Measurements from ENCODE around the gene ADORA1.

Gene ADORA1

DNA sequence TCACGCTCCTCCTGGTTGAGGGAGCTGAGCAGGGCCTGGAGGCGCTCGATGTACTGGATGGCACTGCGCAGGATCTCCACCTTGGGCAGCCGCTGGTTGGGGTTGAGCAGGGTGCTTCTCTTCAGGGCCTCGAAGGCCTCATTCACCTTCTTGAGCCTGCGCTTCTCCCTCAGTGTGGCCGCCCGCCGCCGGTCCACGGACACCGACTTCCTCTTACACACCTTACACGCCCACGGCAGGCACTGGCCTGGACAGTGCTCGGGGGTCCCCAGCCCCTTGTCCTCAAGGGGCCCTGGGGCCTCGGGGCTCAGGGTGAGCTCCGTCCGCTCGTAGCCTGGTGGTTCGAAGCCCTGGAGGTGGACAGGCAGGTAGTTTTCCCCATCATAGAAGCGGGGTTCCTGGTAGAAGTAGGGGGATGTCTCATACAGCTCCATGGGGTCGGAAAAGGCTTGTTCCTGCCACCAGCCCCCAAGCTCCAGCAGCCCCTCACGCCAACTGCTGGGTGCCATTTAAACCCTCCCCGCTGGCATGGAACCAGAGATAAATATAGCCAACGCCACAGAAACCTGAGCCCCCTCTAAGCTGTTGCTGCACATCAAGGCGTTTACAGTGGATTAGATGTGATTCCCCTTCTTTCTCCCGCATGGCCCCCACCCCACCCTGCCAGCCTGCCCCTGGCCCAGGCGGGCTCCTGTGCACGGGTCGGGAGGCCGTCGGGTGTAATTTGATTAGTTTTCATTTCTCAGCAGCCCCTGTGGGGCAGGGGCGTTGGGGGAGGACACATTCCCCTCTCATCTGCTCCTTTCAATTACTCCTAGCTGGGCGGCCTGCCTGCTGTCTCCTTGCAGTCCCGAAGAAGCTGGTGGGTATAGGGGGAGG lies 41.8 kb upstream of the ADORA1 start, which contains the start of gene MYOG:
Gene MYOG (minus strand): TSS at position 485 of the 879 bp plus-strand sequence. CDS start 51 bp downstream, at position 434.
- Histone ChIP-seq H3K27ac (ENCODE audit: low read depth, low read length) (no peak within 1 kb of the TSS), H3K9ac (ENCODE audit: low read depth, low read length) (no peak within 1 kb of the TSS), H3K36me3 (ENCODE audit: insufficient read depth, low read length) (no peaks in the 10 kb centered on the region), H3K4me1 (ENCODE audit: insufficient read depth, low read length) (peaks cover 23% of the 10 kb centered on the region), H3K4me3 (ENCODE audit: low read length) (no peak within 1 kb of the TSS), H3K9me3 (ENCODE audit: insufficient read depth, low read depth, low read length) (no peaks in the 10 kb centered on the region), H3K27me3 (ENCODE audit: insufficient read depth, low read length) (no peaks in the 10 kb centered on the region)
- 95% methylated on average over 33 of the region's 36 CpGs for WGBS

DNA sequence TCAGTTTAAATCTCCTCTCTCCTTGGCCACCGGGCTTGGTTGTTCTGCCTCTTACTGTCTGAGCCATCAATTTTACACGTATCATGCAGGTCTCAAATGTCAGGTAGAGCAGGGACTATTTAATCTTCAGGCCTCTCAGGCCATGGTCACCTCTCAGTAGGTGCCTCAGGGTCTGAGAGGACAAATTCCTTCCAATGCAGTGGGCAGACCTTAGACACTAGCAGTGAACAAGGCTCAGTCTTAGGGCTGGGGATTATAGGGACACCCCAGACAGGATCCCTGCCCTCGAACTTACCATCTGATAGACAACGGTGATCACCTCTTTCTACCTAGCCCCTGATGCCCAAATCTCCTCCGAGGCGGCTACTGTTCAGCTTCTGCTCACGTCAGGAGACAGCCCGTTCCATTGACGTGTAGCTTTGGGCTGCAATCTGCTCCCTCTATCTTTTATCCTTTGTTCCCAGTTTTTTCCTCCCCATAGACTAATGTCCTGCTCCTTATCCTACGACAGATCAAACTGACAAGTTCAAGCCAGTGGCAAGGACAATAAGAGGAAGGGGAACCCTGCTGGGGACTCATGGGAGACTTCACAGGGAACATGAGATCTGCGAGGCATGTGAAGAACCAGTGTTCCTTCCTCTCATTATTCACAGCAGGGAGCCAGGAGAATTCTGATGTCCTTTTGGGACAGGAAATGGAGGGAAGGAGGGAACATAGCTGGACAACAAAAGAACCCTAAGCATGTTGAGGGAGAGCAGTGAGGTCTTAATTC lies 40.3 kb upstream of the ADORA1 start:
- WGBS: 87% methylated on average over 11 of the region's 11 CpGs
- Histone ChIP-seq H3K36me3 (ENCODE audit: insufficient read depth, low read length) (no peaks in the 10 kb centered on the region), H3K27ac (ENCODE audit: low read depth, low read length) (no peak overlapping the region), H3K4me1 (ENCODE audit: insufficient read depth, low read length) (peaks cover 11% of the 10 kb centered on the region), H3K9me3 (ENCODE audit: insufficient read depth, low read depth, low read length) (no peaks in the 10 kb centered on the region), H3K27me3 (ENCODE audit: insufficient read depth, low read length) (no peaks in the 10 kb centered on the region), H3K9ac (ENCODE audit: low read depth, low read length) (no peak overlapping the region), H3K4me3 (ENCODE audit: low read length) (no peak overlapping the region)

DNA sequence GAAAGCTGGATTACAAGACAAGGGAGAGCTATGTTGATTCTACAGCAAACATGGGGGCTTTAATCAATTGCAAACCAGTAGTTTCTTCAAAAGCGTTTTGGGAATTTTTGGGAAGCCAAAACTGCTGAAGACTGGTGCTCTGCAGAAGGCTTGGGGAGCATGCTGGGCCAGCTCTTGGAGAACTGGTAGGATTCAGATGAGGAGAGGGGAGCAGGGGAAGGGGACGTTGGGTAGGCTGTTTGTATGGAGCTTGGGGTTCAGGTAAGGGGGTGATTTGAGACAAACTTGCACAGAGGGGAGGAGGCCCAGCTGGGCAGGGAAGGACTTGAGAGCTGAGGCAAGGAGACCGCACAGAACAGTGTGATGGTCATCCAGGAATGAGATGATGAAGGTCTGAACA lies 39.1 kb upstream of the ADORA1 start:
- 91% methylated on average over 3 of the region's 3 CpGs for WGBS
- Histone ChIP-seq H3K27me3 (ENCODE audit: insufficient read depth, low read length) (no peaks in the 10 kb centered on the region), H3K9me3 (ENCODE audit: insufficient read depth, low read depth, low read length) (no peaks in the 10 kb centered on the region)

DNA sequence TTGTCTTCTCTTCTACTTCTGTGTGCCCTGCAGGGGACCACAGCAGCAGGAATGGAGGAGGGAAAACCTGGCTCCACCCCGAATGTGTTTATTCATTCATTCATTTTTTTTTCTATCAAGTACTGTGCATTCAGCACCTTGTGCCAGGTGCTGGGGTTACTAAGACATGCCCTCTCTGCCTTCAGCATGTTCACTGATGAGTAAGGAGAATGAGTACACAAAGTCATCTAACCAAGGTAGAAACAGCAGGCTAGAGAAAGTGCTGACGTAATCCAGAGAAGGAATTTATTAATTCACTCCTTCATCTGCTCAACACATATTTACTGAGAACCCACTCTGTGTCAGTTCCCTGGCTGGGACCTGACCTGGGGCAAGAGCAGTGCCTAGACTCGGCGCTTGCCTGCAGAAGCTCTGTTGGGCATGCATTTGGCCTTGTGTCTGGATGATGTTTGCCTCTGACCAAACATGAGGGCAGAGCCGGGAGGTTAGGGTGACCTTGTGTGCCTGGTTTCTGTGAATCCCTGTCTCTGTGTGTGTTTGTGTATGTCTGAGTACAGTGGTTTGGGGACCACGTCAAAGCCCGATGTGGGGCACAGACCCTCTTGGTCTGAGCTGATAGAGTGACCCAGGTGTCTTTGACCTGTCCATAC lies 38.4 kb upstream of the ADORA1 start:
- no peak overlapping the region for H3K27ac ChIP-seq (ENCODE audit: low read depth, low read length)
- 92% methylated on average over 7 of the region's 7 CpGs for WGBS
- H3K9me3 ChIP-seq (ENCODE audit: insufficient read depth, low read depth, low read length): peaks cover 5% of the 10 kb centered on the region; the same call in 1 of the 2 replicates

More for the DNA sequence above, 39.1 kb upstream of the ADORA1 start:
- Histone ChIP-seq H3K9ac (ENCODE audit: low read depth, low read length) (no peak overlapping the region), H3K4me3 (ENCODE audit: low read length) (no peak overlapping the region), H3K27ac (ENCODE audit: low read depth, low read length) (no peak overlapping the region), H3K4me1 (ENCODE audit: insufficient read depth, low read length) (no peaks in the 10 kb centered on the region), H3K36me3 (ENCODE audit: insufficient read depth, low read length) (no peaks in the 10 kb centered on the region)

DNA sequence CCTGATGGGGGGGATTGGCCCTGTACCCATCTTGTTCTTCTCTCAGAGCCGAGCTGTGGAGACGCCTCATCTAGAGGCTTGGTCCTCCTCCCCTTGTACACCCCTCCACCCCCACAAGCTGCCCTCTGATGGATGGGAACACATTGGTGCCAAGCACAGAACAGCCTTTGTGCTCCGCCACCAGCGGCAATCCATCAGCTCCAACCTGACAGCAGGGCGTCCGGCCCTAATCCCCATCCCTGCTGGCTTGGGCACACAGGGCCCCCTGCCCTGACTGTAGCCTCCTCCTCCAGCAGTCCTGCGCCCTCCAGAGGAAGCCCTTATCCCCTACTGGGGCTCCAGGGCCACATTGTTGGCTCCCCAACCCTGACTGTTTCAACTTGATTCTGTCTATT lies 37.9 kb upstream of the ADORA1 start:
- Histone ChIP-seq H3K9me3 (ENCODE audit: insufficient read depth, low read depth, low read length) (peaks cover 10% of the 10 kb centered on the region), H3K27ac (ENCODE audit: low read depth, low read length) (no peak overlapping the region), H3K4me1 (ENCODE audit: insufficient read depth, low read length) (no peaks in the 10 kb centered on the region), H3K9ac (ENCODE audit: low read depth, low read length) (no peak overlapping the region), H3K36me3 (ENCODE audit: insufficient read depth, low read length) (no peaks in the 10 kb centered on the region), H3K27me3 (ENCODE audit: insufficient read depth, low read length) (no peaks in the 10 kb centered on the region), H3K4me3 (ENCODE audit: low read length) (no peak overlapping the region)
- 80% methylated on average over 7 of the region's 7 CpGs for WGBS

More for the DNA sequence above, 38.4 kb upstream of the ADORA1 start:
- Histone ChIP-seq H3K9ac (ENCODE audit: low read depth, low read length) (no peak overlapping the region), H3K4me1 (ENCODE audit: insufficient read depth, low read length) (no peaks in the 10 kb centered on the region), H3K4me3 (ENCODE audit: low read length) (no peak overlapping the region), H3K36me3 (ENCODE audit: insufficient read depth, low read length) (no peaks in the 10 kb centered on the region), H3K27me3 (ENCODE audit: insufficient read depth, low read length) (no peaks in the 10 kb centered on the region)

DNA sequence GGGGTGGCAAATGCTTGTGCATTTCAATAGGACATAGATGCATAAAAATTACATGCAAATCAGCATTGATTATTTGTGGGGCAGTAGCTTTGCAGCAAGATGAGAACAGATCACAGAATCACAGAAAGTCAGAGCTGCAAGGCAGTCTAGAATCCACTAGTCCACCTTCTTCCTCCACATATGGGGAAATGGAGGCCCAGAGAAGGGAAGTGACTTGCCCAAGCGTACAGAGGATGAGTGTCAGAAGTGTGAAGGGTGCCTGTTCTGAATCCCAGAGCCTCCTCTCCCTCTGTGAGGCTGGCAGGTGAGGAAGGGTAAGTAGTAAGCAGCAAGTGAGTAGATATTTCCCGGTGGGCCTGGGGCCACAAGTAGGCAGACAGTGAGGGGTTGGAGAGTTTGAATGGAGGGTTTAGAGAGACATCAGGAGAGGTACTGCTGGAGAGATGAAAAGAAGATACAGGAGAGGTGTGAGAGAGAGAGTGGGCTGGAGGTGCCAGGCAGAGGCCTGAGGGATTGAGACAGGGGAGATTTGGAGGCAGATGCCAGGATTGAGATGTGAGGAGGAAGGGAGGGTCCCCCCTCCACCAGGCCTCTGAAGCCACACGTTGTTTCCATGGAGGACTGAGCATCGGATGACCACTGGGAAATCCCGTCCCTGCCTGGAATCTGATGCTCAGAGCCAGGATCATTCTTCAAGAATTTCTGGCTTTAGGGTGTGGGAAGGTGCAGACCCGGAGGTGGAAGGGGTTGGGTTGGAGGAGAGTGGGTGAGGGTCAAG lies 36.9 kb upstream of the ADORA1 start:
- no peak overlapping the region for H3K27ac ChIP-seq (ENCODE audit: low read depth, low read length)
- no peaks in the 10 kb centered on the region for H3K36me3 ChIP-seq (ENCODE audit: insufficient read depth, low read length)
- no peak overlapping the region for H3K4me3 ChIP-seq (ENCODE audit: low read length)
- no peak overlapping the region for H3K9ac ChIP-seq (ENCODE audit: low read depth, low read length)
- H3K4me1 ChIP-seq (ENCODE audit: insufficient read depth, low read length): no peaks in the 10 kb centered on the region
- peaks cover 20% of the 10 kb centered on the region for H3K9me3 ChIP-seq (ENCODE audit: insufficient read depth, low read depth, low read length)
- H3K27me3 ChIP-seq (ENCODE audit: insufficient read depth, low read length): no peaks in the 10 kb centered on the region
- WGBS: 75% methylated on average over 6 of the region's 6 CpGs

DNA sequence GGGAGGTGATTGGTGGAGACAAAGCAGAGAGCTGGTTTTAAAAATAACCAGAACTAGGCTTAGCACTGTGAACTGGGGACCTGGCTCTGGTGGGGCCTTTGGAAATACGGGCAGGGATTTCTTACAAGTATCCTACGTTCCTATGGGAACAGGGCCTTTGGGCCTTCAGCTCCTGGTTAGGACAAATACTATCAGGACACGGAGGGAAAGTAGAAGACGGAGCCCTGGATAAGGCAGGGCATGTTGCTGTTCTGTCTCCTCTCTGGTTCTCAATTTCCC lies 36.4 kb upstream of the ADORA1 start:
- H3K9ac ChIP-seq (ENCODE audit: low read depth, low read length): no peak overlapping the region
- peaks cover 23% of the 10 kb centered on the region for H3K9me3 ChIP-seq (ENCODE audit: insufficient read depth, low read depth, low read length)
- no peaks in the 10 kb centered on the region for H3K4me1 ChIP-seq (ENCODE audit: insufficient read depth, low read length)
- no peak overlapping the region for H3K4me3 ChIP-seq (ENCODE audit: low read length)
- no peaks in the 10 kb centered on the region for H3K36me3 ChIP-seq (ENCODE audit: insufficient read depth, low read length)
- 92% methylated on average over 4 of the region's 4 CpGs for WGBS
- no peak overlapping the region for H3K27ac ChIP-seq (ENCODE audit: low read depth, low read length)
- H3K27me3 ChIP-seq (ENCODE audit: insufficient read depth, low read length): no peaks in the 10 kb centered on the region

DNA sequence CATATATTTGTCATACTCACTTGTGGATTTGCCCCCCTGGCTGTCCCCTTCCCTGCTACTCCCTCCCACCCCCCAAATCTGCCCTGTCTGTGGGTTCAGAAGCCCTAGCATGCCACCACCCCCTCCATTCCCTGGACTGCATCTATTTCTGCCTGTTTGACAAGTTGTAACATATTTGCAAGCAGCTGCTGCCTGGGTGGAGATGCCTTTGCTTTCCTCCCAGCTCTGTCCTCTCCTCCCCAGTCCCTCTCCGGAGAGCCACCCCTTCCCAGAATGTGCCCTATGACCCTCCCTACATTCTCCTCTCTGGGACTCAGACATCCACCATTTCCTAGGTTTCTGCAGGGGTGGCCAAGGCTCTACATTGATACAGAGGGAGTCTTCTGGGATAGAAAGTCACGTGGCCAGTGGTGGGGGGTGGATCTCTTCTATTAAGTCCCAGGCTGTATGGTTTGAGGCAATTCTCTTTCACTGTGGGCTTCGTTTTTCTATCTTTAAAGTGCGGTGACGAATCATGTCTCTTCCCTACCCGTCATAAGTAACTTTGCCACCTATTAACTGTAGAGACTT lies 35.7 kb upstream of the ADORA1 start:
- H3K9me3 ChIP-seq (ENCODE audit: insufficient read depth, low read depth, low read length): peaks cover 23% of the 10 kb centered on the region
- no peak overlapping the region for H3K4me3 ChIP-seq (ENCODE audit: low read length)
- no peaks in the 10 kb centered on the region for H3K36me3 ChIP-seq (ENCODE audit: insufficient read depth, low read length)
- WGBS: 85% methylated on average over 6 of the region's 6 CpGs
- no peaks in the 10 kb centered on the region for H3K27me3 ChIP-seq (ENCODE audit: insufficient read depth, low read length)
- H3K9ac ChIP-seq (ENCODE audit: low read depth, low read length): no peak overlapping the region
- H3K4me1 ChIP-seq (ENCODE audit: insufficient read depth, low read length): no peaks in the 10 kb centered on the region
- H3K27ac ChIP-seq (ENCODE audit: low read depth, low read length): no peak overlapping the region

DNA sequence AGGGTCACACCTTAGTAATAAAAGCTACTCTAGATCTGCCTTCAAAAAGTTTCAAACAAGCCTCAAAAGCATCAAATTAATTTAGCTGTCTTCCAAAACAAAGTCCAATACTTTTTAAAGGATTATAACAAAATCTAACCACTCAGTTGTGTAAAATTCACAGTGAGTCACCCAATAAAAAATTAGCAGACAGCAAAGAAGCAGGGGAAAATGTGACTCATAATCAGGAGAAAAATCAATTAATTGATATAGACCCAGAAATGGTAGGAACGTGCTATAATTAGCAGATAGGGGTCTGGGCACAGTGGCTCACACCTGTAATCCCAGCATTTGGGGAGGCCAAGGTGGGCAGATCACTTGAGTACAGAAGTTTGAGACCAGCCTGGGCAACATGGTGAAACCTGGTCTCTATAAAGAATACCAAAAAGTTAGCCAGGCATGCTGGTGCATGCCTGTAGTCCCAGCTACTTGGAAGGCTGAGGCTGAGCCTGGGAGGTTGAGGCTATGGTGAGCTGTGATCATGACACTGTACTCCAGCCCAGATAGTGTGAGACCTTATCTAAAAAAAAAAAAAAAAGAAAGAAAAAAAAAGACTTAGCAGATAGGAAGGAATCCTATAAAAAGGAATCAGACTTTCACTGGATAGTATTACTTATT lies 33.6 kb upstream of the ADORA1 start:
- Histone ChIP-seq H3K9me3 (ENCODE audit: insufficient read depth, low read depth, low read length) (peaks cover 23% of the 10 kb centered on the region), H3K27me3 (ENCODE audit: insufficient read depth, low read length) (no peaks in the 10 kb centered on the region)
- WGBS: 91% methylated on average over 1 of the region's 1 CpG

DNA sequence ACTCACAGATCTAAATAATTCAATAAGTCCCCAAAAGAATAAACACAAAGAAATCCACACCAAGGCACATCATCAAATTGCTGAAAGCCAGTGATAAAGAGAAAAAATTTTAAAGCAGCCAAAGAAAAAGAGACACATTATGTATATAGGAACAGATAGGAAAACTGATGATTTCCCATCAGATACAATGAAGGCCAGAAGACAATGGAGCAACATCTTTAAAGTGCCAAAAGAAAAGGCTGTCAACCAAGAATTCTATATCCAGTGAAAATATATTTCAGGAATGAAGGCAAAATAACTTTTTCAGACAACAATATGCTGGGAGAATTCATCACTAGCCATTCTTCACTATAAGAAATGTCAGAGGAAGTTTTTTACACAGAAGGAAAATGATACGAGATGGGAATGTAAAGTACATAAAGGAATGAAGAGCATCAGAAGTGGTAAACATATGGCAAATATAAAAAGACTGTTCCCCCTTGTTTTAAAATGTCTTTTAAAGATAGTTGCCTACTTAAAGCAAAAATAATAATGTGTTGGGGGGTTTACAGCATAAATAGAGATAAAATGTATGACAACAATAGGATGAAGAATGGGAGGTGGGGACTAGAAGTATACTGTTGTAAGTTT lies 32.4 kb upstream of the ADORA1 start:
- Histone ChIP-seq H3K4me1 (ENCODE audit: insufficient read depth, low read length) (no peaks in the 10 kb centered on the region), H3K9ac (ENCODE audit: low read depth, low read length) (no peak overlapping the region), H3K4me3 (ENCODE audit: low read length) (no peak overlapping the region), H3K27me3 (ENCODE audit: insufficient read depth, low read length) (no peaks in the 10 kb centered on the region), H3K27ac (ENCODE audit: low read depth, low read length) (no peak overlapping the region), H3K36me3 (ENCODE audit: insufficient read depth, low read length) (no peaks in the 10 kb centered on the region), H3K9me3 (ENCODE audit: insufficient read depth, low read depth, low read length) (peaks cover 23% of the 10 kb centered on the region)
- 83% methylated on average over 1 of the region's 1 CpG for WGBS

More for the DNA sequence above, 33.6 kb upstream of the ADORA1 start:
- H3K4me1 ChIP-seq (ENCODE audit: insufficient read depth, low read length): no peaks in the 10 kb centered on the region
- no peak overlapping the region for H3K4me3 ChIP-seq (ENCODE audit: low read length)
- no peak overlapping the region for H3K9ac ChIP-seq (ENCODE audit: low read depth, low read length)
- H3K36me3 ChIP-seq (ENCODE audit: insufficient read depth, low read length): no peaks in the 10 kb centered on the region
- no peak overlapping the region for H3K27ac ChIP-seq (ENCODE audit: low read depth, low read length)

Measured in HUES64 (cell line).